Transverse colon (tissue), 4 donors: Measurements from ENCODE around the gene NRP1. TPM values are rescaled to one million over a fixed set of nuclear protein-coding genes. Genes with fewer than 3 reads are reported as not detected.

Source experiments
- DNase-seq: peaks from one replicate; pipeline ENCODE4 v3.0.0-alpha.2; 2019
- H3K27ac ChIP-seq, 4 donors: fragments of 200-600 bp; sonication (generic); 2 replicates each; pipeline ENCODE4 v1.5.1; 2016 to 2018; ENCODE audit warnings: inconsistent platforms in 4 of 4
- H3K27me3 ChIP-seq: fragments of 200-600 bp; sonication (generic); 2 replicates; pipeline ENCODE4 v1.5.1; 2017; ENCODE audit warnings: inconsistent platforms
- H3K36me3 ChIP-seq, 4 donors: fragments of 200-600 bp; sonication (generic); 2 replicates each; pipeline ENCODE4 v1.5.1; 2017 to 2019; ENCODE audit warnings: inconsistent platforms in 4 of 4
- H3K4me1 ChIP-seq, 4 donors: fragments of 200-600 bp; sonication (generic); 2 replicates each; pipeline ENCODE4 v1.5.1; 2017 to 2020; ENCODE audit warnings: inconsistent platforms in 4 of 4
- H3K4me3 ChIP-seq, 4 donors: fragments of 200-600 bp; sonication (generic); 1 replicate in 1 of 4; 2 replicates in 3 of 4; pipeline versions ENCODE4 v1.5.1 to v1.6.1; 2017 to 2019; ENCODE audit warnings: inconsistent platforms in 4 of 4
- H3K9me3 ChIP-seq, 2 donors: fragments of 200-600 bp; sonication (generic); 2 replicates each; pipeline ENCODE4 v1.5.1; 2017 to 2019; ENCODE audit warnings: inconsistent platforms in 2 of 2
- EP300 ChIP-seq: sonication (generic); formaldehyde crosslinking; IDR thresholded peaks from one replicate; pipeline ENCODE4 v1.6.1; 2017; ENCODE audit warnings: antibody characterized with exemption, low read depth
- POLR2A ChIP-seq: fragments of 450-650 bp; IDR thresholded peaks from one replicate; pipeline ENCODE4 v1.6.1; 2016; ENCODE audit warnings: antibody characterized with exemption, mild to moderate bottlenecking, moderate library complexity
- POLR2AphosphoS5 ChIP-seq, 3 donors: sonication (generic); formaldehyde crosslinking; IDR thresholded peaks; one replicate each; pipeline ENCODE4 v1.6.1; 2016; ENCODE audit warnings: antibody characterized with exemption in 3 of 3
- WGBS, 2 donors: methylation state at CpG; one replicate each; pipeline ENCODE4 v1.1.5; 2018; ENCODE audit warnings: low coverage in 1 of 2; 5-methylcytosine and 5-hydroxymethylcytosine counted together
- in situ Hi-C, 4 donors: fragments of 200-750 bp; cut with MboI; loops; one replicate each; pipeline versions ENCODE4 v1.15.0 to v1.15.1; 2017; ENCODE audit warnings: low sequenced_read_pairs in 3 of 4, low pct_ligation_motif_present in 1 of 4, low pct_unique_long_range_greater_than_20kb in 1 of 4
- intact Hi-C: fragments of 100-400 bp; cut with DNase I; formaldehyde crosslinking; loops from one replicate; pipeline ENCODE4 v1.15.1; 2023; ENCODE audit warnings: low total_unique reads
- total RNA-seq, 4 donors: library from RNA; depleted of rRNA; stranded (reverse); fragments of >200 nt; gene quantifications; one replicate each; pipeline ENCODE4 v1.1.0, GENCODE V29; 2016
- TF ChIP-seq, protein P1 (sequence below), 5 experiments: fragments of 200-600 bp in 3 of 5; fragments of 450-650 bp in 2 of 5; sonication (generic) in 3 of 5; IDR thresholded peaks; 1 replicate in 2 of 5; 2 replicates in 3 of 5; pipeline ENCODE4 v1.5.1; 2016 to 2017; ENCODE audit warnings: antibody characterized with exemption in 5 of 5, inconsistent platforms in 3 of 5, mild to moderate bottlenecking in 2 of 5, moderate library complexity in 1 of 5

Gene NRP1
- total RNA-seq, 4 donors from 2014 or later: 14.1 to 35.5 (median 19.5) TPM

DNA sequence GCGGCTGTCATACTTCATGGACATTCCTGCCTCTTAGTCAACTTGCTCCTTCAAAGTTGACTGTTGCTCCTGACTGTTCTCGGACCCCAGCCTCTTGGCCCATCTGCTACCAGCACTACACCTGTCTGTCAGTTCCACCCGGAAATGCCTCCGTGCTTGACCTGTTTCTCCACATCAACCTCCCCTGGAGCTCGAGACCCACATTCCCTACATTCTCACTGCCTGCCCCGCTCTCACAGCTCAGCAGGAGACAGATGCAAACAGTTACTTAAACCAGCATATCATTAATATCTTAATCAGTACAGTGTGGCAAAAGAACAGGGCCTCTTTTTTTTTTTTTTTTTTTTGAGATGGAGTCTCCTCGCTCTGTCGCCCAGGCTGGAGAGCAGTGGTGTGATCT, 174.3 kb downstream of the NRP1 start:
- WGBS, 2 donors: 90 to 100% methylated on average over 1 to 8 of the region's 8 CpGs
- Histone ChIP-seq H3K4me3 (no peak overlapping the region), H3K9me3 (no peaks in the 10 kb centered on the region), H3K36me3 (no peaks in the 10 kb centered on the region), H3K4me1 (no peaks in the 10 kb centered on the region), H3K27me3 (no peaks in the 10 kb centered on the region), H3K27ac (no peak overlapping the region)
- intact Hi-C loops (no loop called here), in situ Hi-C loops (loop anchor here in 1 of 4 donors (25.0 kb wide), 1 partner anchor 373 kb away; no protein-coding TSS in a partner anchor)
- TF ChIP-seq POLR2AphosphoS5 (IDR thresholded peaks at IDR 0.05): no peak
- TF ChIP-seq POLR2A: no peak
- TF ChIP-seq, protein P1, sequence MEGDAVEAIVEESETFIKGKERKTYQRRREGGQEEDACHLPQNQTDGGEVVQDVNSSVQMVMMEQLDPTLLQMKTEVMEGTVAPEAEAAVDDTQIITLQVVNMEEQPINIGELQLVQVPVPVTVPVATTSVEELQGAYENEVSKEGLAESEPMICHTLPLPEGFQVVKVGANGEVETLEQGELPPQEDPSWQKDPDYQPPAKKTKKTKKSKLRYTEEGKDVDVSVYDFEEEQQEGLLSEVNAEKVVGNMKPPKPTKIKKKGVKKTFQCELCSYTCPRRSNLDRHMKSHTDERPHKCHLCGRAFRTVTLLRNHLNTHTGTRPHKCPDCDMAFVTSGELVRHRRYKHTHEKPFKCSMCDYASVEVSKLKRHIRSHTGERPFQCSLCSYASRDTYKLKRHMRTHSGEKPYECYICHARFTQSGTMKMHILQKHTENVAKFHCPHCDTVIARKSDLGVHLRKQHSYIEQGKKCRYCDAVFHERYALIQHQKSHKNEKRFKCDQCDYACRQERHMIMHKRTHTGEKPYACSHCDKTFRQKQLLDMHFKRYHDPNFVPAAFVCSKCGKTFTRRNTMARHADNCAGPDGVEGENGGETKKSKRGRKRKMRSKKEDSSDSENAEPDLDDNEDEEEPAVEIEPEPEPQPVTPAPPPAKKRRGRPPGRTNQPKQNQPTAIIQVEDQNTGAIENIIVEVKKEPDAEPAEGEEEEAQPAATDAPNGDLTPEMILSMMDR (IDR thresholded peaks at IDR 0.05): no peak
- TF ChIP-seq EP300: no peak
- DNase-seq: no peak

DNA sequence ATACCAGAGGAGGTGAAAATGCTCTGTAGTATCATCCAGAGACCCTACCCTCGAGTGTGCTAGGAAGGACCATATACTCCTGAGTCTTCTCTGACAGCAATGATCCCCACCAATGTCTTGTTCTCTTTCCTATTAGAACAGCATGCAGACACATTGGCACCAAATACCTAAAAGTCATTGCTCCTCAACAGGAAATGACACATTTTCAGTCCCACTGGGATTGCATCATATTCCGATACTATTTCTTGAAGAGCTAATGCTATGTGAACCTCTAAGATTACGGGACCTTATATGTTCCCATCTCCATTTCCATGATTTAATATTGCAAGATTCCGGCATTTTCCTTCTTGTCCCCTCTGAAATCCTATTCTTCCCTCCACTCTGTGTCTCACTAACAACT, 177.4 kb downstream of the NRP1 start:
- in situ Hi-C loops (loop anchor here in 1 of 4 donors (25.0 kb wide), 1 partner anchor 370 kb away; no protein-coding TSS in a partner anchor), intact Hi-C loops (no loop called here)
- no peak overlapping the region for H3K4me3 ChIP-seq
- no peak overlapping the region for H3K27ac ChIP-seq
- no peaks in the 10 kb centered on the region for H3K4me1 ChIP-seq
- DNase-seq: no peak
- TF ChIP-seq POLR2A (no peak), POLR2AphosphoS5 (IDR thresholded peaks at IDR 0.05) (no peak), EP300 (no peak)
- TF ChIP-seq, protein P1 (IDR thresholded peaks at IDR 0.05): no peak
- H3K27me3 ChIP-seq: no peaks in the 10 kb centered on the region
- 84 to 87% methylated on average over 3 to 4 of the region's 4 CpGs for WGBS, 2 donors
- no peaks in the 10 kb centered on the region for H3K9me3 ChIP-seq
- H3K36me3 ChIP-seq: no peaks in the 10 kb centered on the region

DNA sequence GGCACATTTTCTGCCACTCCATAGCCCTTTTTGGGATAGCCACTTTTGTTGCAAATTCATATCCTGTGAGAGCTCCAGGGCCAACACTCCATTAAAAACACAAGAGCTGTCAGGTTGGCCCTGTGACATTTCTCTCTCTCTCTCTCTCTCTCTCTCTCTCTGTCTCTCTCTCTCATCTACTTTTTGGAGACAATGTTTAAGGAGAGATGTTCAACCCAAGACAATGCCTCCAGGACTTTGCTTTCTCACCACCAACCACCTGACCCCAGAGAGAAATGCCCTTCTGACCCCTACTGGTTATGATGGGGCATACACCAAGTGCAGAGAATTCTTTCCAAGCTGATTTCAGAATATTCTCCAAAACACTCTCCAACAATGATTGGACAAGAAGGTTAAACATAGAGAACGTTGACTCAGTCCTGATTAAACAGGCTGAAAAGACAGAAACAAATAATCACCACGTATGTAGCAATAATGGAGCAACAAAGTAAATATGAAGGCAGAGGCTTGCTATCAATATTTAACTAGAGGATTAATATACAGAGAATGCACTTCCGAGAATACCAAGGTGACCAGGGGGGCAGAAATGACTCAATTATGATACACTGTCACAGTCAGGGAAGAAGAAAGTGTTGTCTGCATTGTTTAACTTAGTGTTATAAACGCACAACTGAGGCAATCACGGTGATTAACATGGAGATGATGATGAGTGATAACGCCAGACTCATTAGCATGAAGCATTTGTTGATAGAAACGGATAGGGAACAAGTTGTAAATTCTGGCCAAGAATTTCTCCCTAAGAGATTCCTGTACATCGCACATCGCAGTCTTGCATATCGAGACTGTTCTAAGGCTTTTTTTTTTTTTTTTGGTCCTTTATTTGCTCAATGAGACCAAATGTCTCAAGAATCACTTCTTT, 178.5 kb downstream of the NRP1 start:
- WGBS, 2 donors: 29 to 47% methylated on average over 10 of the region's 10 CpGs

DNA sequence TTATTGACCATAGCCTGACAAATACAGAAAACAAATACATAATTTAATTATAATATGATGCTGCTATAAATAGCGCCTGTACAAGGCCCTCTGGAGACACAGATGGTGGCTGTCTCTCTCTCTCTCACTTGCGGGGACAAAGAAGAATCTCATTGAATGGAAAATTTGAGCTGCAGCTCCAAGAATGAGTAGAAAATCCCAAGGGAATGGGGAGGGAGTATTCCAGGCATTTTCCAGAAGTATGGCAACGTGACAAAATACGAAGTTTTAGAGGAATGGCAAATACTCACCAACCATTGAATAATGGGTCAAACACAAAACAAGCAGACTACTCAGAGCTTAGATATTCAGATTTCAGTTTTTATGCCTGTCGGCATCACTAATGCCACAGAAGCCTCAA, 179.9 kb downstream of the NRP1 start:
- in situ Hi-C loops: loop anchor here in 1 of 4 donors (25.0 kb wide), 1 partner anchor 367 kb away; no protein-coding TSS in a partner anchor
- Histone ChIP-seq H3K4me3 (no peak overlapping the region), H3K36me3 (no peaks in the 10 kb centered on the region), H3K4me1 (no peaks in the 10 kb centered on the region), H3K27ac (no peak overlapping the region), H3K9me3 (no peaks in the 10 kb centered on the region), H3K27me3 (no peaks in the 10 kb centered on the region)
- intact Hi-C loops: no loop called here
- no peak for TF ChIP-seq POLR2AphosphoS5 (IDR thresholded peaks at IDR 0.05)
- no peak for TF ChIP-seq EP300
- 92 to 100% methylated on average over 4 to 5 of the region's 5 CpGs for WGBS, 2 donors
- no peak for DNase-seq

More for the DNA sequence above, 178.5 kb downstream of the NRP1 start:
- H3K4me1 ChIP-seq: no peaks in the 10 kb centered on the region
- DNase-seq: no peak
- H3K27ac ChIP-seq: no peak overlapping the region
- in situ Hi-C loops: loop anchor here in 1 of 4 donors (25.0 kb wide), 1 partner anchor 369 kb away; no protein-coding TSS in a partner anchor
- H3K27me3 ChIP-seq: no peaks in the 10 kb centered on the region
- H3K36me3 ChIP-seq: no peaks in the 10 kb centered on the region
- H3K4me3 ChIP-seq: no peak overlapping the region
- no peaks in the 10 kb centered on the region for H3K9me3 ChIP-seq
- TF ChIP-seq, protein P1 (IDR thresholded peaks at IDR 0.05): peak; percentile 15 to 57 (median 48)
- TF ChIP-seq POLR2A (no peak), POLR2AphosphoS5 (IDR thresholded peaks at IDR 0.05) (no peak), EP300 (no peak)
- intact Hi-C loops: no loop called here
